Heart right ventricle (tissue), 16 donors: ENCODE results near the gene PDE3A. TPM values are rescaled to one million over a fixed set of nuclear protein-coding genes. Genes with fewer than 3 reads are reported as not detected.

Experiments used
- ATAC-seq, 8 donors: fragments of 200-7000 bp; cut with Tn5 transposase; one replicate each; pipeline ENCODE4 v1.9.1; 2020; ENCODE audit warnings: mild to moderate bottlenecking in 8 of 8, moderate library complexity in 8 of 8, moderate number of reproducible peaks in 1 of 8
- DNase-seq, 2 donors: peaks; one replicate each; pipeline ENCODE4 v3.0.0-alpha.2; 2020
- H3K27ac ChIP-seq, 10 donors: fragments of 200-600 bp; sonication (generic) in 2 of 10; one replicate each; pipeline versions ENCODE4 v1.5.0 to v1.8.0; 2020 to 2022; ENCODE audit warnings: mild to moderate bottlenecking in 3 of 10
- H3K27me3 ChIP-seq, 7 donors: fragments of 200-600 bp; one replicate each; pipeline ENCODE4 v1.8.0; 2021 to 2022; ENCODE audit warnings: mild to moderate bottlenecking in 2 of 7
- H3K36me3 ChIP-seq, 9 donors: fragments of 200-600 bp; sonication (generic) in 1 of 9; one replicate each; pipeline versions ENCODE4 v1.5.0 to v1.8.0; 2020 to 2022; ENCODE audit warnings: mild to moderate bottlenecking in 2 of 9
- H3K4me1 ChIP-seq, 9 donors: fragments of 200-600 bp; sonication (generic) in 1 of 9; one replicate each; pipeline versions ENCODE4 v1.5.0 to v1.8.0; 2020 to 2022; ENCODE audit warnings: mild to moderate bottlenecking in 4 of 9
- H3K4me3 ChIP-seq, 10 donors: fragments of 200-600 bp; sonication (generic) in 2 of 10; one replicate each; pipeline versions ENCODE4 v1.5.0 to v1.8.0; 2020 to 2022; ENCODE audit warnings: mild to moderate bottlenecking in 7 of 10, moderate library complexity in 2 of 10
- H3K9me3 ChIP-seq, 11 donors: fragments of 200-600 bp in 10 of 11; sonication (generic) in 2 of 11; one replicate each; pipeline versions ENCODE4 v1.5.0 to v1.8.0; 2013 to 2022; ENCODE audit warnings: mild to moderate bottlenecking in 2 of 11, control low read depth in 1 of 11, moderate library complexity in 1 of 11
- CTCF ChIP-seq, 9 donors: fragments of 200-600 bp; sonication (generic) in 2 of 9; IDR thresholded peaks; one replicate each; pipeline versions ENCODE4 v1.5.0 to v1.8.0; 2021 to 2022; ENCODE audit warnings: antibody characterized with exemption in 9 of 9, mild to moderate bottlenecking in 5 of 9, moderate library complexity in 1 of 9
- WGBS, 2 donors: extraction: QIAGEN DNeasy Blood & Tissue Kit; methylation state at CpG; one replicate each; pipeline ENCODE4 v1.1.7; 2013; ENCODE audit warnings: inconsistent platforms in 1 of 2; 5-methylcytosine and 5-hydroxymethylcytosine counted together
- intact Hi-C, 10 donors: fragments of 100-400 bp; cut with DNase I; formaldehyde crosslinking; loops; one replicate each; pipeline versions ENCODE4 v1.11.1 to v1.14.2; 2022
- polyA plus RNA-seq, 2 donors: library from polyadenylated mRNA; stranded (reverse); fragments of 200-250 nt; gene quantifications; one replicate each; pipeline ENCODE4 v1.2.3, GENCODE V29; 2013
- total RNA-seq, 10 donors: library from RNA; stranded (reverse); fragmentation: NEBNext Ultra II Directional in 3 of 10; extraction: Animal tissue kit (Norgen Biotek cat#: 25700) in 3 of 10; gene quantifications; one replicate each; pipeline versions ENCODE4 v1.2.1 to v1.2.4, GENCODE V29; 2021 to 2023
- donor health status: Arrhythmogenic right ventricular cardiomyopathy.
- donor health status: ischemic (EF 13 %, LVEDD 7.1; RV severe dilation, severe dysfunction).
- donor health status: healthy with polysubstance abuse.
- donor health status: DM: no; HTN: yes; CAD: no.
- donor health status: DM: no; HTN: no; CAD: no.
- donor health status: ischemic (EF 25% LVEDD 6.9; RV normal size, moderate dysfunction).
- donor health status: ischemic (EF 25% LVEDD 5.7; RV mildly dilated, moderate dysfunction).
- donor health status: healthy.
- donor health status: DM: yes; HTN: yes; CAD: no.
- donor health status: Ischemic cardiomyopathy.
- donor health status: ischemic (EF 35%, LVEDD 5.7; RV mildly dilated, moderate dysfunction).
- donor health status: nonischemic (EF 11% LVEDD 7.7; RV severe dilation, severe dysfunction).
- donor health status: DM: yes; HTN: yes; CAD: no.
- donor health status: PGD.
- donor health status: ischemic (EF 29% LVEDD 5.4; RV normal size, mild dysfunction).
- donor health status: nonischemic (EF 23%, LVEDD 6.1; RV moderate dilation, normal function).

Gene PDE3A
- total and polyA plus RNA-seq, 12 donors: 18.8 to 362 (median 209) TPM

DNA sequence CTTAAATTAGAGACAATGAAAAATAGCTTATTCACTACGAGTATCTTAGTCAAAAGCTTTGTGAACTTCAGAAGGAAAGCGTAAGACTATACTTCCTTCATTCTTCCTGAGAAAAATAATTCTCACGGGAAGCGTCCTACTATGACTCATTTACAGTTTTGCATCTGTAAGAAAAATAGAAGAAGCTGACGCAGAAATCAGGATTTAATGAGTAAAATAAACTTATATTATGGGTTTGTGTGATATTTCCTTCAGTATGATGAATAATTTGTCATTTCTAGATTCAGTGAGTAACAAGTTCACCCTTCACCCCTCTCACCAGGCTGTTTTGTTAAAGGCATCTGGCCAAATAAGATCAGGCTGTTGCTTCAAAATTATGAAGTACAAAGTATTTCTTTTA lies 17.8 kb upstream of the PDE3A start:
- H3K4me1 ChIP-seq: peaks cover 0 to 27% (median 0%) of the 10 kb centered on the region in 9 donors
- peaks cover 0 to 8% (median 0%) of the 10 kb centered on the region in 11 donors for H3K9me3 ChIP-seq
- ATAC-seq (peak in 4 of 8 donors; percentile 37 to 68 (median 48)), DNase-seq (no peak)
- peak overlapping the region in 7 of 10 donors; percentile 3 to 57 (median 48) for H3K27ac ChIP-seq
- intact Hi-C loops: no loop called here
- H3K27me3 ChIP-seq: no peaks in the 10 kb centered on the region
- no peak for TF ChIP-seq CTCF (IDR thresholded peaks at IDR 0.05)
- 42 to 53% methylated on average over 5 of the region's 5 CpGs for WGBS, 2 donors
- no peaks in the 10 kb centered on the region for H3K36me3 ChIP-seq
- H3K4me3 ChIP-seq: no peak overlapping the region

DNA sequence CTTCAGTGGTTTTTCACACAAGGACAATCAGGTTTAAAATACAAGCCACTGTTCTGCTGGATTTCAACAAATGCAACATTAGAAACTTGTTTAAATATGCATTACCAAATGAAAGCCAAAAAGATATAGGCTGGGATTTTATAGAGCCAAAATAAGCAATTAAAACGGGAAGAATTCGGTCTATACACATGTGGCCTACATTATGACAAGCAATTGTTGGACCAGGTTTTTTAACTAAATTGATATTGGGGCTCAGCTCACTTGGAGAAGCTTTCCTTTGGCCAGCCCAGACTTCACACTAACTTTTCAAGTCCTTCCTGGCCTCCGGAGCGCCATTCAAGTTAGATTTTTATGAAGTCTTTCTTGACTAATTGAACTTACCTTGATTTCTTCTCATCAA lies 16.9 kb upstream of the PDE3A start:
- 79 to 84% methylated on average over 4 of the region's 4 CpGs for WGBS, 2 donors
- DNase-seq (no peak), ATAC-seq (no peak)
- no peak for TF ChIP-seq CTCF (IDR thresholded peaks at IDR 0.05)
- no peaks in the 10 kb centered on the region for H3K36me3 ChIP-seq
- H3K27me3 ChIP-seq: no peaks in the 10 kb centered on the region
- no peak overlapping the region for H3K4me3 ChIP-seq
- intact Hi-C loops: no loop called here
- H3K27ac ChIP-seq: peak overlapping the region in 3 of 10 donors; percentile 34 to 51 (median 50)
- peaks cover 0 to 27% (median 0%) of the 10 kb centered on the region in 9 donors for H3K4me1 ChIP-seq
- H3K9me3 ChIP-seq: peaks cover 0 to 8% (median 0%) of the 10 kb centered on the region in 11 donors

- H3K4me1 ChIP-seq: peaks cover 0 to 35% (median 13%) of the 10 kb centered on the region in 9 donors
- 36 to 48% methylated on average over 2 of the region's 2 CpGs for WGBS, 2 donors
- TF ChIP-seq CTCF (IDR thresholded peaks at IDR 0.05): no peak
- H3K36me3 ChIP-seq: no peaks in the 10 kb centered on the region
- intact Hi-C loops: no loop called here
- no peak overlapping the region for H3K4me3 ChIP-seq
- peak in 3 of 8 donors; percentile 37 to 59 (median 50) for ATAC-seq
- no peaks in the 10 kb centered on the region for H3K27me3 ChIP-seq
- DNase-seq: no peak
- no peaks in the 10 kb centered on the region for H3K9me3 ChIP-seq
- H3K27ac ChIP-seq: peak overlapping the region in 3 of 10 donors; percentile 7 to 29 (median 14)
Observed at GRCh38 chr12:20356048-20356447, 12.3 kb upstream of the PDE3A start.

GRCh38 chr12:20360407-20360806 lies 7.9 kb upstream of the PDE3A start:
- Histone ChIP-seq H3K4me1 (peaks cover 0 to 42% (median 13%) of the 10 kb centered on the region in 9 donors), H3K27ac (peak overlapping the region in 7 of 10 donors; percentile 25 to 65 (median 47)), H3K27me3 (no peaks in the 10 kb centered on the region), H3K9me3 (no peaks in the 10 kb centered on the region), H3K4me3 (no peak overlapping the region), H3K36me3 (no peaks in the 10 kb centered on the region)
- no peak for TF ChIP-seq CTCF (IDR thresholded peaks at IDR 0.05)
- intact Hi-C loops: loop anchor here in 3 of 10 donors (10.0 kb wide), 2 partner anchors 146 to 366 kb away; no protein-coding TSS in a partner anchor
- peak; percentile 55 to 78 (median 69) for ATAC-seq
- WGBS, 2 donors: 64 to 75% methylated on average over 3 of the region's 3 CpGs
- DNase-seq: peak in 1 of 2 donors; percentile 14
